Measurements from ENCODE around the gene ACOT9.
"Not testable (repeated sequence)": the region's sequence is repeated elsewhere in the genome, so short reads cannot be mapped to it uniquely, and the experiment has no call there.

Gene ACOT9

DNA sequence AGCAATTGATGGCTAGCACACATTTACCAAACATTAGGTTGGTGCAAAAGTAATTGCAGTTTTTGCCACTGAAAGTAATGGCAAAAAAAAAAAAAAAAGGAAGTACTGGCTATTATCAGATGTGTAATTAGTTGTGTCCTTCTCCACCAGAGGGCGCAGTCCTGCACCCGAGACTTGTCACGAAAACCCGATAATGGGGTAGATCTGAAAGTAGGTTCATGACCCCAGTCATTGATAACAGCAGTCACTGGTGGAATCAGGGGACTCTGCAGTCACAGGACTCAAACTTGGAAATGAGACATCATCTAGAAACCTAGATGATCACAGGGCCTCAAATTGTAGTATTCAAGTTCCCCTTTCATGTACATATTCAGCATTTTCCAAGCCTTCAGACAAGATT lies 13.1 kb upstream of the ACOT9 start:
- CTCF ChIA-PET = interaction anchor here (1.1 to 1.8 kb wide), 3 partner anchors 88 to 146 kb away, joined by 3 to 17 read pairs (median 7); no protein-coding TSS in a partner anchor
- DNase-seq (ENCODE audit: extremely low spot score) = peak; percentile 65
- POLR2A ChIA-PET = no interaction called here
- TF ChIP-seq, protein P1, sequence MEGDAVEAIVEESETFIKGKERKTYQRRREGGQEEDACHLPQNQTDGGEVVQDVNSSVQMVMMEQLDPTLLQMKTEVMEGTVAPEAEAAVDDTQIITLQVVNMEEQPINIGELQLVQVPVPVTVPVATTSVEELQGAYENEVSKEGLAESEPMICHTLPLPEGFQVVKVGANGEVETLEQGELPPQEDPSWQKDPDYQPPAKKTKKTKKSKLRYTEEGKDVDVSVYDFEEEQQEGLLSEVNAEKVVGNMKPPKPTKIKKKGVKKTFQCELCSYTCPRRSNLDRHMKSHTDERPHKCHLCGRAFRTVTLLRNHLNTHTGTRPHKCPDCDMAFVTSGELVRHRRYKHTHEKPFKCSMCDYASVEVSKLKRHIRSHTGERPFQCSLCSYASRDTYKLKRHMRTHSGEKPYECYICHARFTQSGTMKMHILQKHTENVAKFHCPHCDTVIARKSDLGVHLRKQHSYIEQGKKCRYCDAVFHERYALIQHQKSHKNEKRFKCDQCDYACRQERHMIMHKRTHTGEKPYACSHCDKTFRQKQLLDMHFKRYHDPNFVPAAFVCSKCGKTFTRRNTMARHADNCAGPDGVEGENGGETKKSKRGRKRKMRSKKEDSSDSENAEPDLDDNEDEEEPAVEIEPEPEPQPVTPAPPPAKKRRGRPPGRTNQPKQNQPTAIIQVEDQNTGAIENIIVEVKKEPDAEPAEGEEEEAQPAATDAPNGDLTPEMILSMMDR (IDR thresholded peaks at IDR 0.05; ENCODE audit: control extremely low read depth, extremely low read depth, low read depth, missing control alignments) = peak; percentile 42

GRCh38 chrX:23754664-23755063 lies 11.6 kb upstream of the ACOT9 start:
- ChIA-PET CTCF (interaction anchor here (1.4 to 2.7 kb wide), 4 partner anchors 12 to 147 kb away, joined by 3 to 9 read pairs (median 6); no protein-coding TSS in a partner anchor), POLR2A (no interaction called here)
- no peak for DNase-seq (ENCODE audit: extremely low spot score)
- TF ChIP-seq, protein P1 (IDR thresholded peaks at IDR 0.05; ENCODE audit: control extremely low read depth, extremely low read depth, low read depth, missing control alignments) = no peak

DNA sequence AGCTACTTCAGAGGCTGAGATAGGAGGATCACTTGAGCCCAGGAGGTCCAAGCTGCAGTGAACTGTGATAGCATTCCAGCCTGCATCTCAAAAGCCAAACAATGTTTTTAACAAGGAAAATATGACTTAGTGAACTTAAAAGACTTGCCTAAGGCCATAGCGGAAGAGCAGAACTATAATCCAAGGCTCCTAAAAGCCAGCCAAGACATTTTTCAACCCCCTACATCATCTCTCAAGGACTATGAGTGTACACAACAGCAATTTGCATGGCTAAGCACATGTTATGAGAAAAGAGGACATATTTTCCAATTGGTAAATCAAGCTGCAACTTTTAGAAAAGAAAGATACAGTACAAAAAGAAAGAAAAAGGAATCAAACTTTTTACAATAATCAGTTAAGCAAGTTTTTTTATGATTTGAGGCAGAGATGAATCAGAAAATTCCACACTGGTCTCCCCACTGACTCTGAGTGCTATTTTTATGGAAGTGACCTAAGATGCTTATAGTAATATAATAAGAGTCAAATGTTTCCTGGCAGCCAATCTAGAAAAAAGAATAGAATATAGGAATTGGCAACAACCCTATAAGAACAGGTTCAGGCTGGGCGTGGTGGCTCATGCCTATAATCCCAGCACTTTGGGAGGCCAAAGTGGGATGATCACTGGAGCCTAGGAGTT lies 9.8 kb upstream of the ACOT9 start:
- TF ChIP-seq, protein P1 (IDR thresholded peaks at IDR 0.05; ENCODE audit: control extremely low read depth, extremely low read depth, low read depth, missing control alignments) = no peak
- no peak for DNase-seq (ENCODE audit: extremely low spot score)
- ChIA-PET POLR2A (interaction anchor here (0.7 kb wide), 1 partner anchor 54 kb away, joined by 4 read pairs; no protein-coding TSS in a partner anchor), CTCF (interaction anchor here (1.3 to 2.7 kb wide), 4 partner anchors 10 to 155 kb away, joined by 4 to 10 read pairs (median 7); partner anchors contain the start of genes ACOT9, APOO, CXorf58 and SAT1)

GRCh38 chrX:23749576-23749975 lies 6.5 kb upstream of the ACOT9 start:
- CTCF ChIA-PET = interaction anchor here (0.8 kb wide), 1 partner anchor 152 kb away, joined by 3 read pairs; no protein-coding TSS in a partner anchor
- POLR2A ChIA-PET = no interaction called here
- TF ChIP-seq, protein P1 (IDR thresholded peaks at IDR 0.05; ENCODE audit: control extremely low read depth, extremely low read depth, low read depth, missing control alignments) = no peak
- DNase-seq (ENCODE audit: extremely low spot score) = no peak

- DNase-seq (ENCODE audit: extremely low spot score) = no peak
- TF ChIP-seq, protein P1 (IDR thresholded peaks at IDR 0.05; ENCODE audit: control extremely low read depth, extremely low read depth, low read depth, missing control alignments) = no peak
- POLR2A ChIA-PET = interaction anchor here (0.7 kb wide), 1 partner anchor 34 kb away, joined by 3 read pairs; the partner anchor contains the start of gene SAT1
- CTCF ChIA-PET = no interaction called here
Measured at GRCh38 chrX:23749129-23749528, 6.1 kb upstream of the ACOT9 start.

DNA sequence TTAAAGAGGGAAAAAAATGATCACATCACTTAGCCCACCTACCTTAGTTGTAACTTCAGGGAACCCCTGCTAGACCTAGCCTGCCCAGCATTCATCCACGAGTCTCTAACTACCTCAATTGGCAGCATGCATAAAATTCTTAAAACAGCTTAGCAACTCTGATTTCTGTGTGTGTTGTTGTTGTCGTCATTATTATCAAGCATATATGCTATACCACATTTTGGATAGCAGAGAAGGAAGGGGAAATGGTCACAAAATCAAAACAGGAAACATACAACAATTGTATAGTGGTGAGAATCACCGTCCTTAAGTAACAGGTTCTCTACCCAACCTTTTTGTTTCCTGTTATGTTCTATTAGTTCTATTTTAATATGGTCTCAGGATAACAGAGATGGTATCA lies 2.7 kb upstream of the ACOT9 start:
- CTCF ChIA-PET = interaction anchor here (1.5 kb wide), 1 partner anchor 156 kb away, joined by 4 read pairs; no protein-coding TSS in a partner anchor
- POLR2A ChIA-PET = interaction anchor here (0.7 kb wide), 1 partner anchor 9 kb away, joined by 4 read pairs; no protein-coding TSS in a partner anchor
- TF ChIP-seq, protein P1 (IDR thresholded peaks at IDR 0.05; ENCODE audit: control extremely low read depth, extremely low read depth, low read depth, missing control alignments) = no peak
- no peak for DNase-seq (ENCODE audit: extremely low spot score)

- DNase-seq (ENCODE audit: extremely low spot score) = not testable (repeated sequence)
- ChIA-PET POLR2A (interaction anchor here (0.6 to 1.6 kb wide), 2 partner anchors 34 to 40 kb away, joined by 3 to 15 read pairs; partner anchors contain the start of gene SAT1), CTCF (interaction anchor here (0.9 to 1.4 kb wide), 5 partner anchors 8 to 159 kb away, joined by 3 to 6 read pairs (median 5); partner anchors contain the start of gene SAT1)
Measured at GRCh38 chrX:23743623-23743971, 521 bp upstream of the ACOT9 start.
